GM12874 (cell line): ENCODE results near the gene MYO15B.

Experiments
- TF ChIP-seq, protein P1 (sequence below): IDR thresholded peaks from 2 replicates; pipeline ENCODE4 v1.5.1; 2011; ENCODE audit warnings: low read depth, mild to moderate bottlenecking, control low read depth, low read length, moderate library complexity; ENCODE audit not compliant: insufficient read depth

MYO15B gene

DNA sequence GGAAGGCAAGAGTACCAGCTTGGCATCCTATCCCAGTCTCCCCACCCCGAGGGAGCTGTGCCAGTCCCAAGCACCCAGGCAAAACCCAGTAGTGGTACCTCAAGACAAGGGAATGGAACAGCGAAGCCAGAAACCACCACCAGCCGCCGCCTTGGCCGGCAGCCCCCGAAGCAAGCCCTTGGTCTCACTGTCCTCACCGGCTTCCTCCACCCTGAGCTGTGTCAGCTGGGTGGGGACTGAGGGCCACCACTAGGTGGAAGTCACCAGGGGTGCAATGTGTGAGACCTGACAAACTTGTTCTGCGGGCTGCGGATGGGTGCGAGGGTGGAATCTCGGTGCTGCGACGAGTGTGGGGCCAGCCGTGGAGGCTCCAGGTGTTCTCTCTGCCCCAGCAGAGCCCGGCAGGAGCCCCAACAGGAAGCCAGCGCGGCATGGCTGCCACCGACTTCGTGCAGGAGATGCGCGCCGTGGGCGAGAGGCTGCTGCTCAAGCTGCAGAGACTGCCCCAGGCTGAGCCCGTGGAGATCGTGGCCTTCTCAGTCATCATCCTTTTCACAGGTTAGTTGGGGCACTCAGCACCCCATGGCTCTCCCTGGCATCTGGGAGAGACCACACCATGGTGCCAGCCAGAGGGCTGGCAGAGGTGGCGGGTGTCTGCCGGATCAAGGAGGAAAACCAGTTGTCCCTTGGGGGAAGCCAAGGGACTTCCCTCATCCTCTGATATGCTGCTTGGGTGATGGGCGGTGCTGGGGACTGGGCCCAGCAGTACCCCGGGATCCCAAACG is 52.4 kb downstream of the MYO15B start:
- TF ChIP-seq, protein P1, sequence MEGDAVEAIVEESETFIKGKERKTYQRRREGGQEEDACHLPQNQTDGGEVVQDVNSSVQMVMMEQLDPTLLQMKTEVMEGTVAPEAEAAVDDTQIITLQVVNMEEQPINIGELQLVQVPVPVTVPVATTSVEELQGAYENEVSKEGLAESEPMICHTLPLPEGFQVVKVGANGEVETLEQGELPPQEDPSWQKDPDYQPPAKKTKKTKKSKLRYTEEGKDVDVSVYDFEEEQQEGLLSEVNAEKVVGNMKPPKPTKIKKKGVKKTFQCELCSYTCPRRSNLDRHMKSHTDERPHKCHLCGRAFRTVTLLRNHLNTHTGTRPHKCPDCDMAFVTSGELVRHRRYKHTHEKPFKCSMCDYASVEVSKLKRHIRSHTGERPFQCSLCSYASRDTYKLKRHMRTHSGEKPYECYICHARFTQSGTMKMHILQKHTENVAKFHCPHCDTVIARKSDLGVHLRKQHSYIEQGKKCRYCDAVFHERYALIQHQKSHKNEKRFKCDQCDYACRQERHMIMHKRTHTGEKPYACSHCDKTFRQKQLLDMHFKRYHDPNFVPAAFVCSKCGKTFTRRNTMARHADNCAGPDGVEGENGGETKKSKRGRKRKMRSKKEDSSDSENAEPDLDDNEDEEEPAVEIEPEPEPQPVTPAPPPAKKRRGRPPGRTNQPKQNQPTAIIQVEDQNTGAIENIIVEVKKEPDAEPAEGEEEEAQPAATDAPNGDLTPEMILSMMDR = no peak

DNA sequence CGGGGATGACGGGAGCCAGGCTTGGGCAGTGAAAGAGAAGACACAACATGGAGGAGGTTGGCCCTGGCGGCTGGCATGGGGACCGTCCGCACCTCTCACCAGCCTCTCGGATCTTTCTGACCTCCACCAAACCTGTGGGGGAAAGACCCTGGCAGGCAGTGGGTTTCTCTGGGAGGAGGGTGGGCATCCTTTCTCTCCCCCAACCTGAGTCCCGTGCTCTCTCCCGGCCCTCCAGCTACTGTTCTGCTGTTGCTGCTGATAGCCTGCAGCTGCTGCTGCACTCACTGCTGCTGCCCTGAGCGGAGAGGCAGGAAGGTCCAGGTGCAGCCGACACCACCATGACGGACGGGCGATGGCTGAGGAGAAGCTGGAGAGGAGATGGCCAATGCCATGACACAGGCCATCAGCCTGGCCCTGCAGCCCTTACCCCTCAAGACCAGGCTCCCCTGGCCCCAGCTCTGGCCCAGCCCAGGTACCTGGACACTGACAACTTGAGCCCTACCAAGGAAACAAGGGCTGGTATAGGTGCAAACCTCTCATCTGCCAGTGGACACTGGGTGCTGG is 53.0 kb downstream of the MYO15B start:
- TF ChIP-seq, protein P1 = no peak

DNA sequence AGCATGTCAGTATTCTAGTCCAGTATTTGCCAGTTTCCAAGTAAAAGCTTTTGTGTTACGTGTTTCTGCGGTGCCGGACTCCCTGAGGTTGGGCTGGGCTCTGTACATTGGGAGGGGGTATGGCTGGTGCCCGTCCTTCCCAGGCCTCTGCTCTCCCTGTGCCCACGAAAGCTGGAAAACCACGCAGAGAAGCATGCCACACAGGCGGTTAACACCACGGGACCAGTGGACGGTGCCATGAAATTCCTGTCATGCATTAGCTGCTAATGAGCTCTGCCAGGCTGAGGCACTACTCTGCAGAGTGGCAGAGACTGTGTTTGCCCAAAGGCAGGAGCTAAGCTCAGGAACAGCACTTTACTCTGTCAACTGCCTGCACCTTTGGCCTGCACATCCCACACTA is 53.7 kb downstream of the MYO15B start:
- TF ChIP-seq, protein P1 = no peak

DNA sequence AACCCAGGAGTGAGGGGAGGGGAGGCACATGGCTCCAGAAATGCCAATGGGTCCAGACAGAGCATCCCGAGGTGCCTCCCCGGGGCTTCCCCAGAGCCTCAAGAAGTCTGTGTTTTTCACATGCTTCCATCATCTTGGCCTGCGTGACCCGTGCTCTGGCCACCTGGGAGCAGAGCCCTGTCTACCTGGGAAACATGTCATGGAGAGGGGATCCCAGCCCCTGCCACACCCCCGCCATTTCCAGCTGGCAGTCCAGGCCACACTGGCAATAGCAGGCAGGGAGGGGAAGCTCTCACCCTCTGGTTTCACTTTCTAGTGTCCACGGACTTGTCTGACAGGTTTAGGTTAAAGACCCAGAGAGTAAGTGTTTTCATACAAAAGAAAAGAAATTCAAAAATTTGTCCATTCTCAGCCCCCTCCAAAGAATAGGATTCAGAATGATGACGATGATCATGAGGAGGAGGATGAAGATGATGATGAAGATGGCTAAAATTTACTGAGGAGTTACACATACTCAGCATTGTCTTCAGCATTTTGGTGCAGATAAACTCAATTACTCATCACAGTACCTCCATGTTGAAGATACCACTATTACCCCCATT is 54.7 kb downstream of the MYO15B start:
- TF ChIP-seq, protein P1 = no peak

DNA sequence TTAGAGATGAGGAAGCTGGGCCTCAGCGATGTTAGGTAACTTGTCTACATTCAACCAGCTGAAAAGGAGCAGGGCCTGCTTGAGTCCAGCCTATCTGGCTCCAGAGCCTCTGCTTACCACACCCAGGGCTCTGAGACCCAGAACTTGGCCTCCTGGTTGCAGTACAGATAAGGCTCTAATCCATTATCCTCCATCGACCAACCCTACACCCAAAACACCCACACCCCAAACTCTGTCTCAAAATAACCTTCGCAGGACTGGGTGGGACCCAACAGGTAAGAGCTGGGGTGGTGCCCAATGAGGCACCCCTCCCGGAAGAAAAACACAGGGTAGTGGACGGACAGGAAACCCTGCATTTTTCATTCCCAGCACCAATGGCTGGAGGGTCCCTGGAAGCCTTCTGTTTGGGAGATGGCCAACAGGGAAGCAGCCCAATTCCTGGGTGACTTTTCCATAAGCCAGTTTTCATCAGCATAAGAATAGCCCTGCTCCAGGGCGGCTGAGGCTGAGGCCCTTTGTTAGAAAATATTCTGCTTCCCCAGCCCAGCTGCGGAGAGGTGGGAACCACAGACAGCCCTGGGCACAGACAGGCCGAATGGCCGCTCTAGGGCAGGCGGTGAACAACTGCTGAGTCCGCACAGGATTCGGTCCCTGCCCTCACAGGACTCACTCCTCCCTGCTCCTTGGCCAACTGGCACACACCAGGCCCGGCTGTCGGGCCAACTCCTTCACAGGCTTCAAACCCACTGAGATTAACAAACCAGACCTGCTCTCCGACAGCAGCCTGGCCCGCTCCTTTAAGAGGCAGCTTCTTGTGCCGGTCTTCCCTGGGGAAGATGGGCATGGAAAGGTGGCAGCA is 55.4 kb downstream of the MYO15B start:
- TF ChIP-seq, protein P1 = no peak

DNA sequence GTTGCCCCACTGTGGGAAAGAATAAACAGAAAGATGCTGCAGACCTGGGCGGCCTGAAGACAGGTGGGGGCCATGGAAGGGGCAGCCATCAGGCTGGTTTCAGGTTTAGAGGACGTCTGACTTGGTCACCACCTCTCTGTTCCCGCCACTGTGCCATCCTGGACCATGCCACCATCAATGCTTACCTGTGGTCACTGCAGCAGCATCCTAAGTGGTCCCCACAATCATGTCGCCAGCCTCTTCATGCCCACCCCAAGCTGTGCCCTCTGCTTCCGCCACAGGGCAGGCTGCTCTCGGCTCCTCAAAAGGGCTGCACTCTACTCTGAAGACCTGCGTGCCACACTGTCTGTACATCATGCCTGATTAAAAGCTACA is 56.0 kb downstream of the MYO15B start:
- TF ChIP-seq, protein P1 = no peak

DNA sequence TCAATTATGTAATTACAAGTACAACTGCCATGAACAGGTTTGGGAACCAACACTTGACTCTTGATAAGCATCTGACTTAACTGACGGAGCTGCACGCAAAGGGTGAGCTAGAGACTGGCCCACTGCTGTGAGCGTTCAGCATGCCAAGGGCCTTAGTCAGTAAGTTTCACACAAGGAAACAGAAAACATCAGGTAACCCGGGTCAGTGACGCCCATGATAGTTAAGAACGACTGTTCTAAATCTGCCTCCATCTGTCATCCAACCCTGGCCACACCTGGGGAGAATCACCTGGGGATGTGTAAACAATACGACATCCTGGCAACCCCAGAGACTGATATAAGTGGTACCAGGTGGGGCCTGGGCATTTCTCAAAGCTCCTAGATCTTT is 57.9 kb downstream of the MYO15B start:
- TF ChIP-seq, protein P1 = no peak
